Dendritic cell treated with granulocyte-macrophage colony-stimulating factor and Interleukin-4, amounts not matched to agents 40 ng/mL and 50 ng/mL, for 4 days (primary cell): ENCODE results near the gene DOCK11.
"Not testable (repeated sequence)": the region's sequence is repeated elsewhere in the genome, so short reads cannot be mapped to it uniquely, and the experiment has no call there.

Experiments
- H3K27ac Mint-ChIP-seq: one replicate; pipeline ENCODE4 v1.8.0; 2022; ENCODE audit warnings: mild to moderate bottlenecking, mixed read lengths
- H3K27me3 Mint-ChIP-seq: one replicate; pipeline ENCODE4 v1.8.0; 2022; ENCODE audit warnings: mild to moderate bottlenecking, mixed read lengths
- H3K36me3 Mint-ChIP-seq: one replicate; pipeline ENCODE4 v1.8.0; 2022; ENCODE audit warnings: low read depth, mixed read lengths
- H3K4me1 Mint-ChIP-seq: one replicate; pipeline ENCODE4 v1.8.0; 2022; ENCODE audit warnings: low read depth, mixed read lengths
- H3K4me3 Mint-ChIP-seq: one replicate; pipeline ENCODE4 v1.8.0; 2022; ENCODE audit warnings: mild to moderate bottlenecking, moderate library complexity, mixed read lengths
- H3K9me3 Mint-ChIP-seq: one replicate; pipeline ENCODE4 v1.8.0; 2022; ENCODE audit warnings: mixed read lengths
- intact Hi-C: fragments of 100-400 bp; cut with micrococcal nuclease; formaldehyde crosslinking; loops from one replicate; pipeline ENCODE4 v1.15.0; 2022

DOCK11 gene

GRCh38 chrX:118495061-118495921 is at the start of gene DOCK11:
TSS of gene DOCK11 (plus strand) at chrX:118495815. CDS start at chrX:118495972, 157 bp downstream.
- H3K27me3 Mint-ChIP-seq, result no peaks in the 10 kb centered on the region
- intact Hi-C loops, result loop anchor here (5.0 kb wide), 2 partner anchors 42 to 57 kb away; no protein-coding TSS in a partner anchor
- peaks cover 34% of the 10 kb centered on the region for H3K36me3 Mint-ChIP-seq
- peak within 1 kb of the TSS; percentile 95 for H3K27ac Mint-ChIP-seq
- H3K4me3 Mint-ChIP-seq, result peak within 1 kb of the TSS; percentile 97
- H3K4me1 Mint-ChIP-seq, result peaks cover 23% of the 10 kb centered on the region
- H3K9me3 Mint-ChIP-seq, result no peaks in the 10 kb centered on the region

GRCh38 chrX:118448273-118448783 is 47.3 kb upstream of the DOCK11 start:
- Mint-ChIP-seq H3K27ac (no peak overlapping the region), H3K9me3 (no peaks in the 10 kb centered on the region), H3K4me1 (no peaks in the 10 kb centered on the region), H3K4me3 (no peak overlapping the region), H3K27me3 (no peaks in the 10 kb centered on the region), H3K36me3 (peaks cover 56% of the 10 kb centered on the region)
- intact Hi-C loops, result no loop called here

GRCh38 chrX:118455013-118455412 is 40.6 kb upstream of the DOCK11 start:
- Mint-ChIP-seq H3K4me3 (no peak overlapping the region), H3K27ac (no peak overlapping the region), H3K4me1 (no peaks in the 10 kb centered on the region), H3K9me3 (no peaks in the 10 kb centered on the region), H3K27me3 (no peaks in the 10 kb centered on the region), H3K36me3 (peaks cover 25% of the 10 kb centered on the region)
- intact Hi-C loops, result loop anchor here (5.0 to 10.0 kb wide), 2 partner anchors 120 to 147 kb away; no protein-coding TSS in a partner anchor

GRCh38 chrX:118459494-118459893 is 36.1 kb upstream of the DOCK11 start:
- Mint-ChIP-seq H3K36me3 (no peaks in the 10 kb centered on the region), H3K4me3 (no peak overlapping the region), H3K9me3 (no peaks in the 10 kb centered on the region), H3K27me3 (no peaks in the 10 kb centered on the region), H3K27ac (no peak overlapping the region), H3K4me1 (peaks cover 4% of the 10 kb centered on the region)
- intact Hi-C loops, result loop anchor here (5.0 to 10.0 kb wide), 2 partner anchors 115 to 143 kb away; no protein-coding TSS in a partner anchor

GRCh38 chrX:118464501-118464900 is 31.1 kb upstream of the DOCK11 start:
- no peaks in the 10 kb centered on the region for H3K9me3 Mint-ChIP-seq
- intact Hi-C loops, result no loop called here
- no peaks in the 10 kb centered on the region for H3K36me3 Mint-ChIP-seq
- peaks cover 8% of the 10 kb centered on the region for H3K4me1 Mint-ChIP-seq
- H3K27me3 Mint-ChIP-seq, result no peaks in the 10 kb centered on the region
- H3K4me3 Mint-ChIP-seq, result no peak overlapping the region
- H3K27ac Mint-ChIP-seq, result no peak overlapping the region

GRCh38 chrX:118468122-118468521 is 27.5 kb upstream of the DOCK11 start:
- H3K9me3 Mint-ChIP-seq, result no peaks in the 10 kb centered on the region
- H3K27ac Mint-ChIP-seq, result no peak overlapping the region
- peaks cover 14% of the 10 kb centered on the region for H3K4me1 Mint-ChIP-seq
- no peak overlapping the region for H3K4me3 Mint-ChIP-seq
- H3K36me3 Mint-ChIP-seq, result no peaks in the 10 kb centered on the region
- H3K27me3 Mint-ChIP-seq, result no peaks in the 10 kb centered on the region
- intact Hi-C loops, result no loop called here

- H3K27me3 Mint-ChIP-seq, H3K4me3 Mint-ChIP-seq, H3K27ac Mint-ChIP-seq, intact Hi-C loops, H3K9me3 Mint-ChIP-seq, H3K4me1 Mint-ChIP-seq, H3K36me3 Mint-ChIP-seq: not testable (repeated sequence)
Measured at GRCh38 chrX:118470721-118471347, 24.8 kb upstream of the DOCK11 start.

- H3K9me3 Mint-ChIP-seq, result no peaks in the 10 kb centered on the region
- peaks cover 6% of the 10 kb centered on the region for H3K4me1 Mint-ChIP-seq
- no peak overlapping the region for H3K27ac Mint-ChIP-seq
- H3K36me3 Mint-ChIP-seq, result no peaks in the 10 kb centered on the region
- intact Hi-C loops, result no loop called here
- no peaks in the 10 kb centered on the region for H3K27me3 Mint-ChIP-seq
- no peak overlapping the region for H3K4me3 Mint-ChIP-seq
Measured at GRCh38 chrX:118474586-118474985, 21.0 kb upstream of the DOCK11 start.

- Mint-ChIP-seq H3K4me3 (no peak overlapping the region), H3K4me1 (peaks cover 6% of the 10 kb centered on the region), H3K27me3 (no peaks in the 10 kb centered on the region), H3K27ac (no peak overlapping the region), H3K36me3 (no peaks in the 10 kb centered on the region), H3K9me3 (no peaks in the 10 kb centered on the region)
- intact Hi-C loops, result no loop called here
Measured at GRCh38 chrX:118475903-118476302, 19.7 kb upstream of the DOCK11 start.

GRCh38 chrX:118480172-118480571 is 15.4 kb upstream of the DOCK11 start:
- Mint-ChIP-seq H3K27ac (no peak overlapping the region), H3K27me3 (no peaks in the 10 kb centered on the region), H3K9me3 (no peaks in the 10 kb centered on the region), H3K36me3 (no peaks in the 10 kb centered on the region), H3K4me3 (no peak overlapping the region), H3K4me1 (no peaks in the 10 kb centered on the region)
- intact Hi-C loops, result no loop called here

GRCh38 chrX:118482384-118482783 is 13.2 kb upstream of the DOCK11 start:
- H3K36me3 Mint-ChIP-seq, H3K27me3 Mint-ChIP-seq, H3K9me3 Mint-ChIP-seq, H3K4me1 Mint-ChIP-seq, H3K27ac Mint-ChIP-seq, H3K4me3 Mint-ChIP-seq, intact Hi-C loops: not testable (repeated sequence)

GRCh38 chrX:118484216-118484903 is 11.3 kb upstream of the DOCK11 start:
- Mint-ChIP-seq H3K36me3 (no peaks in the 10 kb centered on the region), H3K4me1 (no peaks in the 10 kb centered on the region), H3K9me3 (no peaks in the 10 kb centered on the region), H3K4me3 (no peak overlapping the region), H3K27me3 (no peaks in the 10 kb centered on the region), H3K27ac (no peak overlapping the region)
- intact Hi-C loops, result no loop called here

GRCh38 chrX:118486693-118487092 is 8.9 kb upstream of the DOCK11 start:
- H3K36me3 Mint-ChIP-seq, H3K27me3 Mint-ChIP-seq, H3K4me3 Mint-ChIP-seq, H3K27ac Mint-ChIP-seq, intact Hi-C loops, H3K4me1 Mint-ChIP-seq, H3K9me3 Mint-ChIP-seq: not testable (repeated sequence)

- Mint-ChIP-seq H3K36me3 (peaks cover 20% of the 10 kb centered on the region), H3K27me3 (no peaks in the 10 kb centered on the region), H3K4me1 (peaks cover 13% of the 10 kb centered on the region), H3K9me3 (no peaks in the 10 kb centered on the region), H3K4me3 (no peak overlapping the region), H3K27ac (peak overlapping the region; percentile 28)
- intact Hi-C loops, result no loop called here
Measured at GRCh38 chrX:118493016-118493415, 2.6 kb upstream of the DOCK11 start.
